Endothelial cell of umbilical vein (primary cell): ENCODE measurements around the gene PGAM5.

Experiments
- EZH2 ChIP-seq: IDR thresholded peaks from 2 replicates; pipeline ENCODE4 v1.6.1; 2012; ENCODE audit warnings: borderline replicate concordance, low read depth, mild to moderate bottlenecking, moderate library complexity, low read length, inconsistent platforms; ENCODE audit not compliant: severe bottlenecking
- FOS ChIP-seq: IDR thresholded peaks from 2 replicates; pipeline ENCODE4 v1.6.1; 2011; ENCODE audit warnings: mild to moderate bottlenecking, low read length, moderate library complexity, borderline replicate concordance; ENCODE audit not compliant: insufficient read depth
- MYC ChIP-seq: IDR thresholded peaks from one replicate; pipeline ENCODE4 v1.6.1; 2011; ENCODE audit warnings: mild to moderate bottlenecking, low read depth, low read length
- POLR2A ChIP-seq: IDR thresholded peaks from 2 replicates; pipeline ENCODE4 v1.6.1; 2012; ENCODE audit warnings: low read depth, mild to moderate bottlenecking, control low read depth, low read length
- POLR2AphosphoS5 ChIP-seq: IDR thresholded peaks from 2 replicates; pipeline ENCODE4 v1.6.1; 2012; ENCODE audit warnings: low read depth, mild to moderate bottlenecking, control low read depth, low read length, moderate library complexity; ENCODE audit not compliant: insufficient read depth
- TF ChIP-seq, protein P1 (sequence below), 2 donors: IDR thresholded peaks; 1 replicate in 1 of 2; 2 replicates in 1 of 2; pipeline ENCODE4 v1.5.1; 2011; ENCODE audit warnings: low read length in 2 of 2, mild to moderate bottlenecking in 2 of 2, moderate library complexity in 2 of 2, control low read depth in 1 of 2, inconsistent platforms in 1 of 2, low read depth in 1 of 2; ENCODE audit not compliant: insufficient read depth in 1 of 2; ENCODE audit errors: extremely low read depth in 1 of 2

- TF ChIP-seq, protein P1, sequence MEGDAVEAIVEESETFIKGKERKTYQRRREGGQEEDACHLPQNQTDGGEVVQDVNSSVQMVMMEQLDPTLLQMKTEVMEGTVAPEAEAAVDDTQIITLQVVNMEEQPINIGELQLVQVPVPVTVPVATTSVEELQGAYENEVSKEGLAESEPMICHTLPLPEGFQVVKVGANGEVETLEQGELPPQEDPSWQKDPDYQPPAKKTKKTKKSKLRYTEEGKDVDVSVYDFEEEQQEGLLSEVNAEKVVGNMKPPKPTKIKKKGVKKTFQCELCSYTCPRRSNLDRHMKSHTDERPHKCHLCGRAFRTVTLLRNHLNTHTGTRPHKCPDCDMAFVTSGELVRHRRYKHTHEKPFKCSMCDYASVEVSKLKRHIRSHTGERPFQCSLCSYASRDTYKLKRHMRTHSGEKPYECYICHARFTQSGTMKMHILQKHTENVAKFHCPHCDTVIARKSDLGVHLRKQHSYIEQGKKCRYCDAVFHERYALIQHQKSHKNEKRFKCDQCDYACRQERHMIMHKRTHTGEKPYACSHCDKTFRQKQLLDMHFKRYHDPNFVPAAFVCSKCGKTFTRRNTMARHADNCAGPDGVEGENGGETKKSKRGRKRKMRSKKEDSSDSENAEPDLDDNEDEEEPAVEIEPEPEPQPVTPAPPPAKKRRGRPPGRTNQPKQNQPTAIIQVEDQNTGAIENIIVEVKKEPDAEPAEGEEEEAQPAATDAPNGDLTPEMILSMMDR (IDR thresholded peaks at IDR 0.05; ENCODE audit: extremely low read depth in 1 of 2, insufficient read depth in 1 of 2, low read depth in 1 of 2, low read length in 2 of 2), result no peak
- no peak for TF ChIP-seq EZH2
- no peak for TF ChIP-seq POLR2A
- TF ChIP-seq POLR2AphosphoS5, result no peak
- no peak for TF ChIP-seq MYC
- TF ChIP-seq FOS, result no peak
Measured at GRCh38 chr12:132700212-132700822, 10.3 kb upstream of the PGAM5 start.
